Breast epithelium (tissue), 4 donors: Measurements from ENCODE around the gene PRKG1. TPM values are rescaled to one million over a fixed set of nuclear protein-coding genes. Genes with fewer than 3 reads are reported as not detected.

Source experiments
- DNase-seq, 2 donors: peaks; one replicate each; pipeline ENCODE4 v3.0.0-alpha.2; 2019; ENCODE audit warnings: low spot score in 2 of 2
- H3K27ac ChIP-seq, 2 donors: fragments of 200-600 bp; sonication (generic) in 1 of 2; one replicate each; pipeline ENCODE4 v1.5.1; 2016 to 2019; ENCODE audit warnings: mild to moderate bottlenecking in 1 of 2
- H3K27me3 ChIP-seq, 2 donors: fragments of 200-600 bp; sonication (generic) in 1 of 2; one replicate each; pipeline versions ENCODE4 v1.5.1 to v1.6.0; 2017 to 2019; ENCODE audit warnings: control low read depth in 1 of 2, mild to moderate bottlenecking in 1 of 2
- H3K36me3 ChIP-seq: fragments of 200-600 bp; one replicate; pipeline ENCODE4 v1.5.1; 2019
- H3K4me1 ChIP-seq, 2 donors: fragments of 200-600 bp; sonication (generic); one replicate each; pipeline ENCODE4 v1.5.1; 2016 to 2019; ENCODE audit warnings: control low read depth in 1 of 2
- H3K4me3 ChIP-seq, 3 donors: fragments of 200-600 bp; sonication (generic); 1 replicate in 2 of 3; 2 replicates in 1 of 3; pipeline ENCODE4 v1.5.1; 2016 to 2019; ENCODE audit warnings: mild to moderate bottlenecking in 3 of 3, moderate library complexity in 2 of 3
- H3K9me3 ChIP-seq, 2 donors: fragments of 200-600 bp; sonication (generic) in 1 of 2; one replicate each; pipeline ENCODE4 v1.5.1; 2016 to 2019; ENCODE audit warnings: control low read depth in 1 of 2
- POLR2A ChIP-seq: fragments of 450-650 bp; IDR thresholded peaks from one replicate; pipeline ENCODE4 v1.6.1; 2016; ENCODE audit warnings: antibody characterized with exemption, mild to moderate bottlenecking, moderate library complexity
- POLR2AphosphoS5 ChIP-seq, 3 donors: sonication (generic); formaldehyde crosslinking; IDR thresholded peaks; one replicate each; pipeline ENCODE4 v1.6.1; 2017; ENCODE audit warnings: antibody characterized with exemption in 3 of 3
- intact Hi-C: fragments of 100-400 bp; cut with DNase I; formaldehyde crosslinking; loops from one replicate; pipeline ENCODE4 v1.15.1; 2023; ENCODE audit warnings: low total_unique reads
- total RNA-seq, 3 donors: library from RNA; depleted of rRNA; stranded (reverse); fragments of >200 nt; gene quantifications; one replicate each; pipeline ENCODE4 v1.1.0, GENCODE V29; 2016
- TF ChIP-seq, protein P1 (sequence below), 3 donors: fragments of 450-650 bp; IDR thresholded peaks; one replicate each; pipeline ENCODE4 v1.5.1; 2016 to 2017; ENCODE audit warnings: antibody characterized with exemption in 3 of 3, mild to moderate bottlenecking in 3 of 3, moderate library complexity in 3 of 3

PRKG1 gene
- total RNA-seq, 3 donors from 2014 or later, result 10.9 to 36.9 (median 19.7) TPM

DNA sequence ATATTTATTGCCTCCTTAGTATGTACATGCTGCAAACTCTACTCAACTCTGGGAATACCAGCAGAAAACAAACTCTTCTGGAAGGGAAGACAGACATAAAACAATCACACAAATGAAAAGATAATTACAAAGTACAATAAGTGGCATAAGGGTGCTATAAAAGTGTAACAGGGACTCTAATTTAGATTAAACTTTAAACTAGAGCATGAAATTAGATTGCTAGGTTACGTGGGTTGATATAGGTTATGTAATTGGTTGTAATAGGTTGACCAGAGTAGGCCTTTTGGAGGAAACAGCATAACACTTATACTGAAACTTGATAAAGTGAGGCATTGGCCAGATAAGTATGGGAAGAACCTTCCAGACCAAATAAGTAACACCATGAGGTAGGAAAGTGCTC is 1213.6 kb downstream of the PRKG1 start:
- H3K27ac ChIP-seq, result no peak overlapping the region
- no peaks in the 10 kb centered on the region for H3K36me3 ChIP-seq
- no peak for DNase-seq
- no peak for TF ChIP-seq POLR2AphosphoS5 (IDR thresholded peaks at IDR 0.05)
- TF ChIP-seq POLR2A, result no peak
- TF ChIP-seq, protein P1, sequence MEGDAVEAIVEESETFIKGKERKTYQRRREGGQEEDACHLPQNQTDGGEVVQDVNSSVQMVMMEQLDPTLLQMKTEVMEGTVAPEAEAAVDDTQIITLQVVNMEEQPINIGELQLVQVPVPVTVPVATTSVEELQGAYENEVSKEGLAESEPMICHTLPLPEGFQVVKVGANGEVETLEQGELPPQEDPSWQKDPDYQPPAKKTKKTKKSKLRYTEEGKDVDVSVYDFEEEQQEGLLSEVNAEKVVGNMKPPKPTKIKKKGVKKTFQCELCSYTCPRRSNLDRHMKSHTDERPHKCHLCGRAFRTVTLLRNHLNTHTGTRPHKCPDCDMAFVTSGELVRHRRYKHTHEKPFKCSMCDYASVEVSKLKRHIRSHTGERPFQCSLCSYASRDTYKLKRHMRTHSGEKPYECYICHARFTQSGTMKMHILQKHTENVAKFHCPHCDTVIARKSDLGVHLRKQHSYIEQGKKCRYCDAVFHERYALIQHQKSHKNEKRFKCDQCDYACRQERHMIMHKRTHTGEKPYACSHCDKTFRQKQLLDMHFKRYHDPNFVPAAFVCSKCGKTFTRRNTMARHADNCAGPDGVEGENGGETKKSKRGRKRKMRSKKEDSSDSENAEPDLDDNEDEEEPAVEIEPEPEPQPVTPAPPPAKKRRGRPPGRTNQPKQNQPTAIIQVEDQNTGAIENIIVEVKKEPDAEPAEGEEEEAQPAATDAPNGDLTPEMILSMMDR (IDR thresholded peaks at IDR 0.05), result no peak
- intact Hi-C loops, result no loop called here
- no peaks in the 10 kb centered on the region for H3K27me3 ChIP-seq
- H3K4me3 ChIP-seq, result no peak overlapping the region
- H3K9me3 ChIP-seq, result no peaks in the 10 kb centered on the region
- no peaks in the 10 kb centered on the region for H3K4me1 ChIP-seq

DNA sequence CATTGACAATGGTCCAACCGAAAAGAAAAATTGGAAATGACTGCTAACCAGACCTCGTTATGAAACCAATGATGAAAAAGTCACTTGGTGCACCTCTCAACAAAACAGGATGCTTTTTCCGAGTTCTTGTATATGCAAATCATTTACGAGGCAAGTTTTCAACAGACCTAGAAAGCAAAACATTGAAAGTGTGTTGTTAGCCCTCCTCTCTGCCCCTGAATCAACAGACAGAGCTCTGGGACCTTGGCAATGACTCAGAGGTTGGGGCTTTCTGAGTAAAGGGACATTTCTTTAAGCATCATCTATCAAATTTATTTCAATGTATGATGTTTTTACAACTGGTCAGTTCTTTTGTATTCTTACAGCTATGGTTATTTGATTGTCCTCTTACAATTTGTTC is 1223.5 kb downstream of the PRKG1 start:
- no peak overlapping the region for H3K4me3 ChIP-seq
- H3K27me3 ChIP-seq, result no peaks in the 10 kb centered on the region
- no peak overlapping the region for H3K27ac ChIP-seq
- H3K4me1 ChIP-seq, result no peaks in the 10 kb centered on the region
- DNase-seq, result no peak
- intact Hi-C loops, result no loop called here
- TF ChIP-seq POLR2AphosphoS5 (IDR thresholded peaks at IDR 0.05) (no peak), POLR2A (no peak)
- TF ChIP-seq, protein P1 (IDR thresholded peaks at IDR 0.05), result no peak
- no peaks in the 10 kb centered on the region for H3K9me3 ChIP-seq
- H3K36me3 ChIP-seq, result no peaks in the 10 kb centered on the region

DNA sequence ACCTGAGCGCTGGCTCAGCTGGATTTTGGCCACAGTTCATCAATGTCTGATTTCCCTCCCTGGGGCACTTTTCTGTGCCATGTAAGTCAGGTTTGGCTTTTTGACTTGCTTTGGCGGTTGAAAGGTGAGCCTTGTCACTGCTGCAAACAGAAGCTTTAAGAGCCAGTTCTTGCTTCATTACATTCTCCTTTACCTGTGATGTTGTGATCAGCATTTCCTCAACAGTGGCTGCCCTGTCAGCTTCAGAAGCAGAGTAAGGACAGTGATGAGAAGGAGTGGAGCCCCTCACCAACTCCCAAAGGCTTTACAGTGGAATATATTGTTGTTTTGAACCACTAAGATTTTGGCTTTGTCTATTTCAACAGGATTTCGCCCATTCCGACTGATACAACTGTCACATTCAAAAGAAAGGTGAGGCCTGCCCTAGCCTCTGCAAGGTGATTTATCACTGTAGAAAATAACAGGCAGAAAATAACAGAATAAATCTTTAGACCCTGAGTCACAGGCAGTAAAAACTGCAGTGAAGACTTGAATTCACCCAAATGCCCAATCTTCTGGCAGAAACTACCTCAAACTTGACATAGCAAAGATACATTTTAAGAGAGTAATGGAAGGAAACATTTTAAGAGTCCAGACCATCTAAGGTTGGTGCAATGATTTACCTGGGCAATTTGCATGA is 1226.5 kb downstream of the PRKG1 start:
- H3K27ac ChIP-seq, result no peak overlapping the region
- H3K4me3 ChIP-seq, result no peak overlapping the region
- intact Hi-C loops, result no loop called here
- H3K4me1 ChIP-seq, result no peaks in the 10 kb centered on the region
- H3K27me3 ChIP-seq, result peaks cover 0 to 3% of the 10 kb centered on the region in 2 donors
- no peak for DNase-seq
- no peaks in the 10 kb centered on the region for H3K36me3 ChIP-seq
- H3K9me3 ChIP-seq, result no peaks in the 10 kb centered on the region
- TF ChIP-seq POLR2AphosphoS5 (IDR thresholded peaks at IDR 0.05), result no peak

DNA sequence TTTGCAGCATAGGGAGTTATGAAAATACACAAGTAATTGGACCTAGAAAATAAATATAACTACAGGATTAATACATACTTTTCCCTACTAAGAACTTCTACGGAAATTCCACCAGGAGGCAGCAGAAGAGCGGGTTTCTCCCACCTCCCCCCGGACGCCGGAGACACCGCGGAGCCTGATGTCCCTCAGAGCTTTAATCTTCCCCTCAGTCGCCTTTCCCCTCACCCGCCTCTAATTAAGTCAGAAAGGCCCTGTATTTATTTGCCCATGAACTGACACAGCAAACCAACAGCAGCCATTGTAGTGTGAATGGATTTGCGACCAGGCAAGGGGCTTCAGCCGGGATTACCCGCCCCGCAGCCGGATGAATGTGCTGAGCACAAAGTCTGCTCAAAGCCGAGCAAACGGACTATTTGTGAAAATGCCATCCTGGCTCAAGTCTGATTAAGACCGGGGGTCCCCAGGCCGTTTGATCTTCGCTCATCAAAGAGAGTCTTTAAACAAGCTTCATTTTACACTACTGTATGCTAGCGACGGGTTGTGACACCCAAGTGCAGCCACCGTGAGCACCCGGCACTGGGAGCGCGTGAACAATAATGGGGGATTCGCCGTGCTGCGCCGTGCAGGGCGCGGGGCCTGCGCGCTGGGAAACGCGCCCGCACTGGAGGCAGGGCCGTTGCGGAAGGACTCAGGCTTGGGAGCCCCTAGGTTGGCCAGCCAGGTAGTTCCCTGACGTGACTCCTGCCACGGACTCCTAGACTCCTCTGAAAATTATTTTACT is 1234.2 kb downstream of the PRKG1 start:
- H3K9me3 ChIP-seq, result no peaks in the 10 kb centered on the region
- no peak for DNase-seq
- H3K36me3 ChIP-seq, result no peaks in the 10 kb centered on the region
- H3K27ac ChIP-seq, result no peak overlapping the region
- peak overlapping the region; percentile 38 to 63 (median 45) for H3K4me3 ChIP-seq
- H3K27me3 ChIP-seq, result peaks cover 0 to 30% of the 10 kb centered on the region in 2 donors
- no peaks in the 10 kb centered on the region for H3K4me1 ChIP-seq
- TF ChIP-seq POLR2A, result no peak
- TF ChIP-seq, protein P1 (IDR thresholded peaks at IDR 0.05), result peak; percentile 26 to 69 (median 62)
- intact Hi-C loops, result no loop called here

DNA sequence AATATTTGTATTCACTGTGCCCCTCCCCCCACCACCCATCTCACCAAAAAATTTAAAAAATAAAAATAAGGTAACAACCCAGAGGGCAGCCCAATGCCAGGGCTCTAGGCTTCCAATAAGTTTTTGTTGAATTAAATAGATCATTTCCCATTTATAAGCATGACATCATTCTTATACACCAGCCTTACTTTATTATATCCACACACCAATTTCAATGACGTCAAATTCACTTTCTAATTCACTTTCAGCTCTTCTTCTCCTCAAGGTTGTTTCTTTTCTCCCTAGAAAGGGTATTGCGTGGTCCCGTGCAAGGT is 1238.6 kb downstream of the PRKG1 start:
- no peaks in the 10 kb centered on the region for H3K4me1 ChIP-seq
- no peak for DNase-seq
- peaks cover 0 to 41% of the 10 kb centered on the region in 2 donors for H3K27me3 ChIP-seq
- no peaks in the 10 kb centered on the region for H3K36me3 ChIP-seq
- H3K27ac ChIP-seq, result no peak overlapping the region
- intact Hi-C loops, result no loop called here
- H3K4me3 ChIP-seq, result peak overlapping the region; percentile 54 to 73 (median 55)
- no peaks in the 10 kb centered on the region for H3K9me3 ChIP-seq
- TF ChIP-seq POLR2AphosphoS5 (IDR thresholded peaks at IDR 0.05) (no peak), POLR2A (no peak)
- TF ChIP-seq, protein P1 (IDR thresholded peaks at IDR 0.05), result no peak
